Spleen (tissue), 11 donors: ENCODE measurements around the gene ARL6IP4. TPM values are rescaled to one million over a fixed set of nuclear protein-coding genes. Genes with fewer than 3 reads are reported as not detected.
A peak's percentile ranks its signal among the peaks of the same experiment; 100 is the strongest.

Experiments used
- DNase-seq: peaks from one replicate; pipeline ENCODE4 v3.0.0-alpha.2; 2020
- H3K27ac ChIP-seq, 8 donors: fragments of 200-600 bp; sonication (generic) in 7 of 8; 1 replicate in 4 of 8; 2 replicates in 4 of 8; pipeline versions ENCODE4 v1.5.0 to v1.8.0; 2016 to 2021; ENCODE audit warnings: inconsistent platforms in 4 of 8, mild to moderate bottlenecking in 4 of 8, moderate library complexity in 1 of 8
- H3K27me3 ChIP-seq, 7 donors: fragments of 200-600 bp; sonication (generic) in 6 of 7; replicated peaks in 1 of 7; 1 replicate in 4 of 7; 2 replicates in 3 of 7; pipeline versions ENCODE4 v1.5.0 to v1.8.0; 2016 to 2021; ENCODE audit warnings: inconsistent platforms in 3 of 7, mild to moderate bottlenecking in 1 of 7
- H3K36me3 ChIP-seq, 6 donors: fragments of 200-600 bp; sonication (generic) in 5 of 6; 1 replicate in 4 of 6; 2 replicates in 2 of 6; pipeline versions ENCODE4 v1.5.0 to v1.8.0; 2016 to 2021; ENCODE audit warnings: inconsistent platforms in 2 of 6
- H3K4me1 ChIP-seq, 6 donors: fragments of 200-600 bp; sonication (generic) in 5 of 6; 1 replicate in 3 of 6; 2 replicates in 3 of 6; pipeline versions ENCODE4 v1.5.0 to v1.8.0; 2016 to 2021; ENCODE audit warnings: inconsistent platforms in 3 of 6
- H3K4me3 ChIP-seq, 8 donors: fragments of 200-600 bp; sonication (generic) in 7 of 8; 1 replicate in 4 of 8; 2 replicates in 4 of 8; pipeline versions ENCODE4 v1.5.0 to v1.8.0; 2016 to 2021; ENCODE audit warnings: inconsistent platforms in 4 of 8, mild to moderate bottlenecking in 4 of 8, moderate library complexity in 2 of 8
- H3K9me3 ChIP-seq, 8 donors: fragments of 200-600 bp; sonication (generic) in 7 of 8; 1 replicate in 4 of 8; 2 replicates in 4 of 8; pipeline versions ENCODE4 v1.5.0 to v1.8.0; 2016 to 2021; ENCODE audit warnings: inconsistent platforms in 4 of 8
- POLR2A ChIP-seq, 3 donors: fragments of 450-650 bp; IDR thresholded peaks; one replicate each; pipeline ENCODE4 v1.5.1; 2017; ENCODE audit warnings: antibody characterized with exemption in 3 of 3, mild to moderate bottlenecking in 1 of 3
- POLR2AphosphoS5 ChIP-seq, 3 donors: sonication (generic); formaldehyde crosslinking; IDR thresholded peaks; one replicate each; pipeline ENCODE4 v1.5.1; 2017; ENCODE audit warnings: antibody characterized with exemption in 3 of 3
- WGBS, 5 donors: extraction: QIAGEN DNeasy Blood & Tissue Kit in 3 of 5; methylation state at CpG; one replicate each; pipeline versions ENCODE4 v1.1.5 to v1.1.7; 2013 to 2018; 5-methylcytosine and 5-hydroxymethylcytosine counted together
- intact Hi-C: fragments of 100-400 bp; cut with DNase I; formaldehyde crosslinking; loops from one replicate; pipeline ENCODE4 v1.15.0; 2023; ENCODE audit warnings: low total_unique reads
- polyA plus RNA-seq, 3 donors: library from polyadenylated mRNA; stranded (reverse); fragments of 200-250 nt; gene quantifications; one replicate each; pipeline ENCODE4 v1.2.1, GENCODE V29; 2013
- total RNA-seq, 7 donors: library from RNA; depleted of rRNA in 3 of 7; stranded (reverse); fragments of >200 nt in 3 of 7; fragmentation: NEBNext Ultra II Directional in 4 of 7; extraction: Animal tissue kit (Norgen Biotek cat#: 25700) in 4 of 7; gene quantifications; one replicate each; pipeline versions ENCODE4 v1.1.0 to v1.2.1, GENCODE V29; 2016 to 2021
- TF ChIP-seq, protein P1 (sequence below), 11 experiments: fragments of 200-600 bp in 7 of 11; fragments of 450-650 bp in 4 of 11; sonication (generic) in 4 of 11; IDR thresholded peaks in 8 of 11; conservative IDR thresholded peaks in 3 of 11; 1 replicate in 7 of 11; 2 replicates in 4 of 11; pipeline versions ENCODE4 v1.4.0 to v1.8.0; 2016 to 2021; ENCODE audit warnings: antibody characterized with exemption in 11 of 11, inconsistent platforms in 4 of 11, mild to moderate bottlenecking in 1 of 11
- donor health status: healthy with polysubstance abuse.
- donor health status: DM: no; HTN: no; CAD: no; lungs with moderate emphysema.
- donor health status: DM: no; HTN: no; CAD: no.
- donor health status: Bipolar disorder and iron deficiency.
- donor health status: healthy.
- donor health status: DM: no; HTN: no; CAD: no.
- donor health status: DM: yes; HTN: yes; CAD: no.

Gene ARL6IP4
- total and polyA plus RNA-seq, 10 donors = 150 to 419 (median 197) TPM

- Histone ChIP-seq H3K27me3 (no peaks in the 10 kb centered on the region), H3K4me1 (peaks cover 25 to 48% (median 40%) of the 10 kb centered on the region in 6 donors), H3K27ac (peak overlapping the region in 3 of 8 donors; percentile 91 to 95 (median 94)), H3K36me3 (peaks cover 0 to 80% (median 32%) of the 10 kb centered on the region in 6 donors), H3K4me3 (no peak overlapping the region), H3K9me3 (no peaks in the 10 kb centered on the region)
- intact Hi-C loops = loop anchor here (10.0 kb wide), 1 partner anchor 157 kb away; no protein-coding TSS in a partner anchor
- TF ChIP-seq POLR2AphosphoS5 (IDR thresholded peaks at IDR 0.05) (no peak), POLR2A (IDR thresholded peaks at IDR 0.05) (no peak)
- TF ChIP-seq, protein P1, sequence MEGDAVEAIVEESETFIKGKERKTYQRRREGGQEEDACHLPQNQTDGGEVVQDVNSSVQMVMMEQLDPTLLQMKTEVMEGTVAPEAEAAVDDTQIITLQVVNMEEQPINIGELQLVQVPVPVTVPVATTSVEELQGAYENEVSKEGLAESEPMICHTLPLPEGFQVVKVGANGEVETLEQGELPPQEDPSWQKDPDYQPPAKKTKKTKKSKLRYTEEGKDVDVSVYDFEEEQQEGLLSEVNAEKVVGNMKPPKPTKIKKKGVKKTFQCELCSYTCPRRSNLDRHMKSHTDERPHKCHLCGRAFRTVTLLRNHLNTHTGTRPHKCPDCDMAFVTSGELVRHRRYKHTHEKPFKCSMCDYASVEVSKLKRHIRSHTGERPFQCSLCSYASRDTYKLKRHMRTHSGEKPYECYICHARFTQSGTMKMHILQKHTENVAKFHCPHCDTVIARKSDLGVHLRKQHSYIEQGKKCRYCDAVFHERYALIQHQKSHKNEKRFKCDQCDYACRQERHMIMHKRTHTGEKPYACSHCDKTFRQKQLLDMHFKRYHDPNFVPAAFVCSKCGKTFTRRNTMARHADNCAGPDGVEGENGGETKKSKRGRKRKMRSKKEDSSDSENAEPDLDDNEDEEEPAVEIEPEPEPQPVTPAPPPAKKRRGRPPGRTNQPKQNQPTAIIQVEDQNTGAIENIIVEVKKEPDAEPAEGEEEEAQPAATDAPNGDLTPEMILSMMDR (IDR thresholded peaks at IDR 0.05 in 8 of 11, conservative IDR thresholded peaks at IDR 0.05 in 3 of 11) = no peak
- WGBS, 5 donors = 94 to 96% (median 95%) methylated on average over 13 to 39 of the region's 39 CpGs
- DNase-seq = peak; percentile 69
Observed at GRCh38 chr12:122987086-122987951, 6.8 kb downstream of the ARL6IP4 start.

GRCh38 chr12:122988036-122988435, 7.6 kb downstream of the ARL6IP4 start:
- intact Hi-C loops = loop anchor here (10.0 kb wide), 1 partner anchor 157 kb away; no protein-coding TSS in a partner anchor
- Histone ChIP-seq H3K4me3 (no peak overlapping the region), H3K27ac (no peak overlapping the region), H3K36me3 (peaks cover 0 to 75% (median 25%) of the 10 kb centered on the region in 6 donors), H3K4me1 (peaks cover 18 to 41% (median 32%) of the 10 kb centered on the region in 6 donors), H3K27me3 (no peaks in the 10 kb centered on the region), H3K9me3 (no peaks in the 10 kb centered on the region)
- whole genome bisulfite sequencing, 5 donors = 86 to 97% (median 92%) methylated on average over 10 to 13 of the region's 13 CpGs
- no peak for DNase-seq
- TF ChIP-seq, protein P1 (IDR thresholded peaks at IDR 0.05 in 8 of 11, conservative IDR thresholded peaks at IDR 0.05 in 3 of 11) = no peak
- TF ChIP-seq POLR2A (IDR thresholded peaks at IDR 0.05) (no peak), POLR2AphosphoS5 (IDR thresholded peaks at IDR 0.05) (no peak)

- WGBS, 5 donors = 90 to 96% (median 93%) methylated on average over 5 to 21 of the region's 21 CpGs
- intact Hi-C loops = loop anchor here (10.0 kb wide), 1 partner anchor 156 kb away; no protein-coding TSS in a partner anchor
- H3K27ac ChIP-seq = no peak overlapping the region
- no peak overlapping the region for H3K4me3 ChIP-seq
- H3K4me1 ChIP-seq = peaks cover 12 to 34% (median 26%) of the 10 kb centered on the region in 6 donors
- no peak for TF ChIP-seq POLR2A (IDR thresholded peaks at IDR 0.05)
- TF ChIP-seq, protein P1 (IDR thresholded peaks at IDR 0.05 in 8 of 11, conservative IDR thresholded peaks at IDR 0.05 in 3 of 11) = no peak
- no peaks in the 10 kb centered on the region for H3K27me3 ChIP-seq
- DNase-seq = no peak
- no peaks in the 10 kb centered on the region for H3K9me3 ChIP-seq
- H3K36me3 ChIP-seq = peaks cover 0 to 69% (median 23%) of the 10 kb centered on the region in 6 donors
Observed at GRCh38 chr12:122988612-122989212, 8.2 kb downstream of the ARL6IP4 start.
